Activated B cell treated with CpG ODN at 0.5 μM for 24 hours (primary cell): ENCODE results near the gene TAF1D. TPM values are rescaled to one million over a fixed set of nuclear protein-coding genes. Genes with fewer than 3 reads are reported as not detected.

Experiments
- ATAC-seq: fragments of 200-7000 bp; cut with Tn5 transposase; one replicate; pipeline ENCODE4 v1.10.0; 2021; ENCODE audit warnings: low read depth, mild to moderate bottlenecking, moderate library complexity
- CTCF ChIA-PET: fragments of 350-600 bp; sonication (Branson Sonifier 250); formaldehyde crosslinking; loops from one replicate; lab custom pipeline; 2021; ENCODE audit warnings: antibody characterized with exemption; lab: Charles Lee
- POLR2A ChIA-PET: fragments of 350-600 bp; sonication (Branson Sonifier 250); formaldehyde crosslinking; loops from one replicate; lab custom pipeline; 2021; ENCODE audit warnings: antibody characterized with exemption; lab: Charles Lee
- DNase-seq: peaks from one replicate; pipeline ENCODE4 v3.0.0; 2022
- H3K27ac Mint-ChIP-seq: one replicate; pipeline ENCODE4 v1.8.0; 2020; ENCODE audit warnings: mixed read lengths
- H3K27me3 Mint-ChIP-seq: one replicate; pipeline ENCODE4 v1.8.0; 2021; ENCODE audit warnings: mixed read lengths
- H3K36me3 Mint-ChIP-seq: one replicate; pipeline ENCODE4 v1.8.0; 2021; ENCODE audit warnings: low read depth, mixed read lengths
- H3K4me1 Mint-ChIP-seq: one replicate; pipeline ENCODE4 v1.8.0; 2021; ENCODE audit warnings: mixed read lengths
- H3K4me3 Mint-ChIP-seq: one replicate; pipeline ENCODE4 v1.8.0; 2020; ENCODE audit warnings: mild to moderate bottlenecking, mixed read lengths
- H3K9me3 Mint-ChIP-seq: one replicate; pipeline ENCODE4 v1.8.0; 2020; ENCODE audit warnings: mixed read lengths
- CTCF ChIP-seq: fragments of 200-600 bp; IDR thresholded peaks from one replicate; pipeline ENCODE4 v1.8.0; 2022; ENCODE audit warnings: antibody characterized with exemption, mild to moderate bottlenecking
- intact Hi-C: fragments of 100-400 bp; cut with micrococcal nuclease; formaldehyde crosslinking; loops from one replicate; pipeline ENCODE4 v1.15.1; 2024
- total RNA-seq: library from RNA; stranded (reverse); gene quantifications from 2 replicates; pipeline ENCODE4 v1.2.3, GENCODE V29; 2022

Gene TAF1D
- total RNA-seq, 1 donor from 2014 or later: 315 TPM

- no peaks in the 10 kb centered on the region for H3K27me3 Mint-ChIP-seq
- intact Hi-C loops: no loop called here
- H3K27ac Mint-ChIP-seq: no peak overlapping the region
- peaks cover 34% of the 10 kb centered on the region for H3K36me3 Mint-ChIP-seq
- DNase-seq (no peak), ATAC-seq (no peak)
- no peaks in the 10 kb centered on the region for H3K9me3 Mint-ChIP-seq
- H3K4me3 Mint-ChIP-seq: no peak overlapping the region
- ChIA-PET POLR2A (no interaction called here), CTCF (no interaction called here)
- H3K4me1 Mint-ChIP-seq: peaks cover 27% of the 10 kb centered on the region
- no peak for TF ChIP-seq CTCF
These were observed 3.3 kb upstream of the TAF1D start for GRCh38 chr11:93744669-93745004.

- peaks cover 40% of the 10 kb centered on the region for H3K4me1 Mint-ChIP-seq
These were observed 2.0 kb upstream of the TAF1D start for GRCh38 chr11:93743291-93743690.

DNA sequence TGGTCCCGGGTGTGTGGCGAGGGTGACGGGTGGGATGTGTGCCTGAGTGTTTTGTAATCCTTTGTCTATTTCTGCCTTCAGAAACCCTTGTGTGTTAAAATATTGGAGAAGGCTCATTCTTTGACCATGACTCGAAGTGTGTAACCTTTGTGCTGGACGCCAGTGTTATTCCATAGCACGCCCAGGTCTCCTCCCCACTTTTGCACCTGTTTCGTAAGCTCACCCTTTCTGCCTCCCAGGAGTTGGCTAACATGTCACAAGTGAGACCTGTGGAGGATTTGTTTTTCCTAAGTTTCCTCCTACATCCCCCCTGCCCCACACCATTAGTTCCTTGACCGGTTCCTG lies 559 bp upstream of the TAF1D start:
- Mint-ChIP-seq H3K36me3 (peaks cover 58% of the 10 kb centered on the region), H3K4me1 (peaks cover 54% of the 10 kb centered on the region)
- CTCF ChIA-PET: interaction anchor here (1.4 to 2.9 kb wide), 2 partner anchors 40 to 42 kb away, joined by 6 to 20 read pairs; partner anchors contain the start of gene MED17

More at GRCh38 chr11:93743291-93743690, 2.0 kb upstream of the TAF1D start:
- ATAC-seq (no peak), DNase-seq (no peak)
- intact Hi-C loops: no loop called here
- Mint-ChIP-seq H3K4me3 (peak overlapping the region; percentile 64), H3K9me3 (no peaks in the 10 kb centered on the region), H3K27me3 (no peaks in the 10 kb centered on the region), H3K36me3 (peaks cover 47% of the 10 kb centered on the region), H3K27ac (no peak overlapping the region)
- TF ChIP-seq CTCF: no peak
- POLR2A ChIA-PET: interaction anchor here (3.8 kb wide), 1 partner anchor 42 kb away, joined by 148 read pairs; the partner anchor contains the start of gene MED17
- CTCF ChIA-PET: no interaction called here

GRCh38 chr11:93740730-93741093 lies 583 bp downstream of the TAF1D start:
- ChIA-PET CTCF (interaction anchor here (1.4 to 2.9 kb wide), 3 partner anchors 11 to 43 kb away, joined by 5 to 20 read pairs (median 5); partner anchors contain the start of gene MED17), POLR2A (interaction anchor here (0.6 to 7.0 kb wide), 28 partner anchors 11 to 1327 kb away, joined by 3 to 148 read pairs (median 6); partner anchors contain the start of genes ANKRD49, CEP295, CWC15 and KDM4D)
- Mint-ChIP-seq H3K27me3 (no peaks in the 10 kb centered on the region), H3K4me3 (peak overlapping the region; percentile 100), H3K27ac (peak overlapping the region; percentile 100), H3K36me3 (peaks cover 69% of the 10 kb centered on the region), H3K4me1 (peaks cover 64% of the 10 kb centered on the region), H3K9me3 (no peaks in the 10 kb centered on the region)
- ATAC-seq: peak; percentile 26
- intact Hi-C loops: loop anchor here (1.0 to 2.0 kb wide), 7 partner anchors 14 to 753 kb away; partner anchors contain the start of genes ANKRD49, CEP295, MED17 and MRE11
- DNase-seq: no peak
- no peak for TF ChIP-seq CTCF

More for the DNA sequence above, 559 bp upstream of the TAF1D start:
- intact Hi-C loops: loop anchor here (1.0 to 2.0 kb wide), 7 partner anchors 15 to 751 kb away; partner anchors contain the start of genes ANKRD49, CEP295, MED17 and MRE11
- Mint-ChIP-seq H3K27me3 (no peaks in the 10 kb centered on the region), H3K4me3 (peak overlapping the region; percentile 100), H3K9me3 (no peaks in the 10 kb centered on the region), H3K27ac (peak overlapping the region; percentile 100)
- POLR2A ChIA-PET: interaction anchor here (0.6 to 7.0 kb wide), 26 partner anchors 9 to 1511 kb away, joined by 3 to 148 read pairs (median 6); partner anchors contain the start of genes ANKRD49, CEP295, MED17 and MRE11
- no peak for DNase-seq
- no peak for ATAC-seq
- TF ChIP-seq CTCF: no peak

DNA sequence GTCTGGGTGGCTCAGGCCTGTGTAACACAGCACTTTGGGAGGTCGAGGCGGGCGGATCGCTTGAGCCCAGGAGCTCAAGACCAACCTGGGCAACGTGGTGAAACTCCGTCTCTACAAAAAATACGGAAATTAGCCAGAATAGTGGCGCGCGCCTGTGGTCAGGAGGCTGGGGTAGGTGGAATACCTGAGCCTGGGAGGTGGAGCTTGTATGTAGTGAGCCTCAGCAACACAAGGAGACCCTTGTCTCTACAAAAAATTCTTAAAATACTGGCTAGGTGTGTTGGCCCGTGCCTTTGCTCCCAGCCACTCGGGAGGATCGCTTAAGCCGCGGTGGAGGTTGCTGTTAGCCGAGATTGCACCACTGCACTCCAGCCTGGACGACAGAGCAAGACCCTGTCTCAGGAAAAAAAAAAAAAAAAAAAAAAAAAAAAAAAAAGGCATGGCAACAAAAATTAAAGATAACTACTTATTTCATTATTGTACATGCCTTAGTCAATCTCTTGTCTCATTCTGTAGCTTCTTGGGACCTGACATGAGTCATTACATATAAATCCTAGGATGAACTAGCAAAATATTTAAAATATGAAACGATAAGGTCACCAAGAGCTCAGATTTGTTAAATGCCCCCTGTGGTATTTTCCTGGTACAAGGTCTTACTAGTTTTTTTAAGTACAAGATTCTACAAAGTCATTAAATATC lies 1.1 kb downstream of the TAF1D start:
- Mint-ChIP-seq H3K9me3 (no peaks in the 10 kb centered on the region), H3K4me1 (peaks cover 69% of the 10 kb centered on the region), H3K27ac (peak overlapping the region; percentile 100), H3K27me3 (no peaks in the 10 kb centered on the region), H3K4me3 (peak overlapping the region; percentile 100), H3K36me3 (peaks cover 74% of the 10 kb centered on the region)
- no peak for TF ChIP-seq CTCF
- POLR2A ChIA-PET: interaction anchor here (0.6 to 7.0 kb wide), 24 partner anchors 10 to 1326 kb away, joined by 3 to 148 read pairs (median 8); partner anchors contain the start of genes ANKRD49, CEP295, CWC15 and KDM4D
- intact Hi-C loops: loop anchor here (2.0 kb wide), 3 partner anchors 13 to 389 kb away; partner anchors contain the start of genes MED17 and PANX1
- CTCF ChIA-PET: interaction anchor here (1.4 to 2.9 kb wide), 3 partner anchors 11 to 44 kb away, joined by 5 to 20 read pairs (median 5); partner anchors contain the start of gene MED17
- ATAC-seq: no peak
- DNase-seq: no peak
